GM19025 (cell line): ENCODE data around the gene UFD1.
A peak's percentile ranks its signal among the peaks of the same experiment; 100 is the strongest.
"Not testable (repeated sequence)": the region's sequence is repeated elsewhere in the genome, so short reads cannot be mapped to it uniquely, and the experiment has no call there.

Experiments
- ATAC-seq: cut with Tn5 transposase; IDR thresholded peaks from one replicate; pipeline ENCODE4 v1.9.1; 2021; ENCODE audit warnings: mild to moderate bottlenecking, low read depth, moderate library complexity; ENCODE audit not compliant: unreplicated experiment

Gene UFD1

DNA sequence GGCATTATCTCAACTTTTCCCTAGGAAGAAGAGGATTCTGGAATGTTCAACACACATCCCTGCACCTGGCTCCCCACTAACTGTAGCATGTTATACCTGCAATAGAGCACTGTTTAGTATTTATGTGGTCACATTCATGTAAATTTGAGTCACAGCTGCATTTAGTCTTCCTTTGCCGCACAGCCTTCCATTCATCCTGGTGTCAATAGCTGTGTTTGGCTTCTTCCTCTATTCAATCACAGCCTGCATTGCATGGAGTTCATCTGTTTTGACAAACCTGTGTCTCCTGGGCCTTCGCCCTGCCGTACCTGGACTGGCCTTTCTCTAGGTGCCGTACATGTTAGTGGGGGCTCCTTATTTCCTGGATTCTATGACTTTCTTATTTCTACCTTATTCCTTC lies 27.4 kb downstream of the UFD1 start:
- ATAC-seq: no peak

GRCh38 chr22:19450363-19451175 lies 28.4 kb downstream of the UFD1 start:
- ATAC-seq: no peak

GRCh38 chr22:19449422-19449767 lies 29.6 kb downstream of the UFD1 start:
- ATAC-seq: no peak

DNA sequence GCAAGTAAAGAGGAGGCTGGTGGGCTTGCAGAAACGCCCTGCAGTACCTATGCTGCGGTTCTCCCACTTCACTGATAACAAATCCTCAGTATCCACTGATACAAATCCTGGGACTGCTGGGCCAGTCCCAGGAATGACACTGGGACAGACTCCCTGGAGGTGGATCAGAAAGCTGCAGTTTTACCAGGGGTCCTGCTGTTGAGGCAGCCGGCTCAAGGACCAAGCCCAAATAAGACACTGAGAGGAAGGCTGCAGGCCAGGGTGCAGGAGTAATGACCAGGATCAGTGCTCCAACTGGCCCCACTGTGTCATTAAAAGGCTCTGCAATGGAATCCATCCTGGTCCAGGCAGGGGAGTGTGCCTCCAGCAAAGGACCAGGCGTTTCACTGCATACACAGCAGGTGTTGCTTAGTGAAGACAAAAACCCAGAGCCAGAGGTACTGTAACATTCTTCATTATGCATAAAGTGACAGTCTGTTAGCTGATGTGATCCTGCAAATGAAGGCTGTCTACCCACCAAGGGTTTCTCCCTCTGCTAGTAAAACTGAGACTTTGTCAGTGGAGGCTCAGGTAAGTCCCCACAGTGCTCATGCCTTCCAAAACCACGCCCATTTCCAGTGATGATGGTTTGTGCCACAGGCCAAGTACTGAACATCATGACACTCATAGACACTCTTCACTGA lies 30.1 kb downstream of the UFD1 start:
- ATAC-seq: no peak

DNA sequence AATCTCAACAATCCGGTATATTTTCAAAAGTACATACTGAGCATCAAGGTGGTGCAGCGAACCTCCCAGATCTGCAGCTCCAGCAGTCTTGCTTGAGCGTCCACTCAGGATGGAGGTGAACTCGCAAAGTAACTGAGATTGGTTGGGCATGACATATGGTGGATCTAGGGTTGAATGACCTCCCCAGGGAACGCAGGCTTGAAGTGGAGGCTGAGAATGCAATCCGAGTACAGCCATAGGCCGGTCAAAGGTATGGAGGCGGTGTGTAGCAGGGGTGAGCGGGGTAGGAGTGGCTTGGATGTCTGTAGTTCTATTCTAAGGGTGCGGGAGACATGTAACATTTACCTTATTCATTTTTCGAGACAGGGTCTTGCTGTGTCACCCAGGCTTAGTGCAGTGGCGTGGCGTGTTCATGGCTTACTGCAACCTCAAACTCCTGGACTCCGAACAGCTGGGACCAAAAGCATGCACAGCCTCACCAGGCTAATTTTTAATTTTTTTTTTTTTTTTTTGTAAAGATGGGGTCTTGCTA lies 30.9 kb downstream of the UFD1 start:
- ATAC-seq: no peak

GRCh38 chr22:19447330-19448075 lies 31.5 kb downstream of the UFD1 start, which contains the start of gene C22orf39:
TSS of gene C22orf39 (minus strand) at chr22:19447711. CDS start at chr22:19447688, 23 bp downstream.
- ATAC-seq: peak; percentile 77

DNA sequence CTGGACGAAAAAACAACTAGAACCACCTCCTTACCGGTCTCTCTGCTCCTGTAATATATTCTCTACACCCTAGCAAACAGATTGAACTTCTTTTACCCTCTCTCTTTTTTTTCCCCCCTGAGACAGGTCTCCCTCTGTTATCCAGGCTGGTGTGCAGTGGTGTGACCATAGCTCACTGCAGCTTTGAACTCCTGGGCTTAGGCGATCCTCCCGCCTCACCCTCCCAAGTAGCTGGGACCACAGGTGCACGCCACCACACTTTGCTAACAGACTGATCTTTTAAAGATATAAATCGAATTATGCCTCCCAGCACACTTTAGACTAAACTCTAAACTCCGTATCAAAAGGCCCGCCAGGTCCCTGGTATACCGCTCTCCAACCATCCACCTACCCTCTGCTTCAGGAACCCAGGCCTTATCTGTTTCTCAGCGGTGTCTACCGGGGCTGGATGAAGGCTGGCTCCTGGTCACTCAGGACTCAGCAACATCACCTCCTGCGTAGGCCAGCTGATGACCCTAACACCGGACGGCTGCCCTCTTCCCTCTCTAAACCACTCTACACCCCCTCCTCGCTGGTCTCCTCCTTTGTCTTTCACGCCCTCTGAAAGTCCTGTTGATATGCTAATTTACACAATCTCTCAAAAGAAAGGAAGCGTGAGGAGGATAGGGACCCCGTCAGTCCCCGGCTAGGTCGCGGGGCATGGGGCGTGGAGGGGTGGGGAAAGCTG lies 32.2 kb downstream of the UFD1 start:
- no peak for ATAC-seq

DNA sequence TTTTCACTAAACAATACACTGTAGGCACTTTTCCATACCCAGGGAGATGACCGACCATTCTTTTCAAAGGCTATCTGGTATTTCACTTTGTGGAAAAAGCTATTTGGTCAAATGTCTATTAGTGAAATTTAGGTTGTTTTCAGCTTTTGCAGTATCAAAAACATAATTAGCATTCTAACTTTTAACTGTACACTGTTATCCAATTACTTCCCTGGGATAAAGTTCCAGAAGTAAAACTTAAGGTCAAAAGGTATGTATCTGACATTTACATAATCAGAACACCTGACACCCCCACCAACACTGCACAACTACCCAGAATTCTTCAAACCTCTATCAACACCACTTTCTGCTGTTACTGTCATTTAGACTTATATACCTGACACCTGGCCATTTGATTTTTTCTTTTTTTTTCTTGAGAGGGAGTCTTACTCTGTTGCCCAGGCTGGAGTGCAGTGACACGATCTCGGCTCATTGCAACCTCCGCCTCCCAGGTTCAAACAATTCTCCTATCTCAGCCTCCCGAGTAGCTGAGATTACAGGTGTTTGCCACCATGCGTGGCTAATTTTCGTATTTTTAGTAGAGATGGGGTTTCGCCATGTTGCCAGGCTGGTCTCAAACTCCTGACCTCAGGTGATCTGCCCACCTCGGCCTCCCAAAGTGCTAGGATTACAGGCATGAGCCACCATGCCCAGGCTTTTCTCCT lies 33.6 kb downstream of the UFD1 start:
- not testable (repeated sequence) for ATAC-seq

DNA sequence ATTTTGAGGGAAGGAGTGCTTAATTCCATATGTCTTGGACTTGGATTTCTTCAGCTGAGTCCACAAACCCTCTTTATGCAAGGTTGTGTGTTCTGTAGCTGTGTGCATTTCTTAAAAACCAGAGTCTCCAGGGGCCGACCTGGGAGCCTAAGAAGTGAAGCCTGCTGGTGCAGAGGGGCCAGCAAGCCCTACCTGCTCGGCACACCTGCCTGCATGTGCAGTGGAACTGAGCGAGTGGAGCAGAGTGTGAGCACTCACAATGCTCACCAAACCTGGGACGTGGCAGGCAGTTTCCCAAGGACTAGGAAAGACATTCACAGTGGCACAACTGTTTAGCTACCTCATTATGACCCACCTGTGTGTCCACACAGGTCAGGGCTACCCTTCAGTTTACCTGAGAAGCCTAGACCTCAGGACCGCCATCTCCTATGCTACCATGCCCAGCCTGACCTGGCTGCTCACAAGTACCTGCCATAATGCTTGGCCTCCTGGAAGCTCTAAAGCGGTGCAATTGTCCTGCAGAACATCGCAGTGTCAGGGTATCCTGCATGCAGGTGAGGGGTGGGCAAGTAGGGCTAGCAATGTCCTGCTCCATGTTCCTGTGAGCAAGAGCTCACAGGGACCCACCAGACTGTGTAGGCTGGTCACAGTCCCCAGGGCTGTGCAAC lies 35.3 kb downstream of the UFD1 start:
- ATAC-seq: no peak

DNA sequence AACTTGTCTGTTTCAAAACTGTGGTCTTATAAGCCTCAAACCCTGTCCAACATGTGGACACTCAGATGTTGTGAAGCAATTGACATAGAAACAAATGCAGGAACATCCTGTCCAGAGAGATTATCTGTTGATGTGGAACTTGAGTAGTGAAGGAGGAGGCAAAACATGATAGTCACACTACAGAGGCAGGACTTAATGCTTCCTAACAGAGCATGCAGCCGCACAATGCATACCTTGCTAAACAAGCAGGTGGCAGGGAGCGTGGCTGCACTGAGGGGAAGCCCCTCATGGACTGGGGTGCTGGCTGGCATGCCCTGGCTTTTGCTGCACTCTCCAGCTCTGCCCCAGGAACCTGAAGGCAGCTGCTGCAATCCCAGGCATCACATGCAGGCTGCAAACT lies 36.8 kb downstream of the UFD1 start:
- ATAC-seq: no peak

- no peak for ATAC-seq
Observed at GRCh38 chr22:19440411-19441195, 38.4 kb downstream of the UFD1 start.

- ATAC-seq: no peak
Observed at GRCh38 chr22:19438298-19438697, 40.7 kb downstream of the UFD1 start.

GRCh38 chr22:19436444-19437161 lies 42.4 kb downstream of the UFD1 start:
- ATAC-seq: not testable (repeated sequence)

- ATAC-seq: no peak
Observed at GRCh38 chr22:19434829-19435580, 44.0 kb downstream of the UFD1 start.

- ATAC-seq: no peak
Observed at GRCh38 chr22:19434401-19434800, 44.6 kb downstream of the UFD1 start.

DNA sequence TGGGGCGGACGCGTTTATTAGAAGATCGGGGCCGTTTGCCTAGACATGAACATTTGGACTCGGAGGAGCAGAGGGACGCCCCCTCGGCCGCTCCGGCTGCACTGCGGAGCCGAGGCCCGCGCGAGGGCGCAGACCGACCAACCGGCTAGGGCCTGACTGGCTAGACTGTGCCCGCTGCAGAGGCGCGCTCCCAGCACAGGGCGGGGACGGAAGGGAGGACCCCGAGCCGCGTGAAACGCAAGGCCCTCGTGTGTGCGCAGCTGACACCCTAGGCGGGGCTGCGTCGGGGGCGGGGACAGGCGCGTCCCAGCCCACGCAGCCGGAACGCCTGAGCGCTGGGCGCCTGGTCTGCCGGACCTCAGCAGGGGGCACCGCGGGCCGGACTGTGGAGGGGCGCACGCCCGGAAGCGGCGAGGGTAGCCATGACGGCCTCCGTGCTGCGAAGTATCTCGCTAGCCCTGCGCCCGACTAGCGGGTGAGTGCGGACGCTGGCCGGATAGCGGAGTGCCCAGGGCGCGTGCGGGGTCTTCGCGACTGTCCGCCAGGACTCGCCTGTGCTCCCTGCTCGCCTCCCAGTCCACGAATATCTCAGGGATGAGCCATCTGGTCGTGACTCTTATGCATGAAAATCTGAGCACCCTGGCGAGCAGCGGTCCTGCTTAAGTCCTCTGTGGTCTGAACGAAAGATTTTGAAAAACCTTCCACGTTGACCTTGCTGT lies 46.7 kb downstream of the UFD1 start, which contains the start of gene MRPL40:
Gene MRPL40, plus strand, starts transcription at position 413 of the 719 bp plus-strand sequence. Its CDS starts 10 bp downstream, at position 423.
- ATAC-seq: peak; percentile 82
